Measurements from ENCODE around the gene GHITM. TPM values are rescaled to one million over a fixed set of nuclear protein-coding genes. Genes with fewer than 3 reads are reported as not detected.
"Not testable (repeated sequence)": the region's sequence is repeated elsewhere in the genome, so short reads cannot be mapped to it uniquely, and the experiment has no call there.

The GHITM gene
- total and polyA plus RNA-seq, 10 donors, result 69.2 to 152 (median 102) TPM

DNA sequence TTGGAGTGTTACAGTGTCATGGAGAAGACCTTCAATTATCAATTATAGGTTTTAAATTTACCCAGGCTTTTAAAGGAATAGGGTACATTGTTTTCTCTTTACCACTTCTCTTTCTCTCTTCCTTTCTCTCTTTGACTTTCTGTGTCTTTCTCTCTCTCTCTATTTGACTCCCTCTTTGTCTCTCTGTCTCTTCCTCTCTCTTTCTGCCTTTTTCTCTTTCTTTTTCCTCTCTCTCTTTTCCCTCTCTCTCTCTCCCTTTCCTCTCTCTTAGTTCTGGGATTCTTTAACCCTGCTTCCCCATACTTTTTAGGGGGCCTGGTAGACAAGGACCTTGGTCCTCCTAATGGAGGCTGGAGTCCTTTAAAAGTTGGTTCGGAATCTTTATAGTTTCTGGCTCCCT is 15.9 kb upstream of the GHITM start:
- no peak for DNase-seq
- peaks cover 0 to 12% (median 0%) of the 10 kb centered on the region in 7 donors for H3K27me3 ChIP-seq (replicated peaks in 1 of 7)
- H3K4me1 ChIP-seq, result no peaks in the 10 kb centered on the region
- TF ChIP-seq POLR2AphosphoS5 (IDR thresholded peaks at IDR 0.05) (no peak), POLR2A (IDR thresholded peaks at IDR 0.05) (no peak), CTCF (IDR thresholded peaks at IDR 0.05 in 8 of 11, conservative IDR thresholded peaks at IDR 0.05 in 3 of 11) (no peak)
- no peak overlapping the region for H3K4me3 ChIP-seq
- intact Hi-C loops (cut with DNase I; ENCODE audit: low total_unique reads), result no loop called here
- no peak overlapping the region for H3K27ac ChIP-seq
- H3K36me3 ChIP-seq, result no peaks in the 10 kb centered on the region
- H3K9me3 ChIP-seq, result peaks cover 0 to 38% (median 32%) of the 10 kb centered on the region in 8 donors
- WGBS, 5 donors, result 83 to 97% (median 90%) methylated on average over 1 of the region's 1 CpG

DNA sequence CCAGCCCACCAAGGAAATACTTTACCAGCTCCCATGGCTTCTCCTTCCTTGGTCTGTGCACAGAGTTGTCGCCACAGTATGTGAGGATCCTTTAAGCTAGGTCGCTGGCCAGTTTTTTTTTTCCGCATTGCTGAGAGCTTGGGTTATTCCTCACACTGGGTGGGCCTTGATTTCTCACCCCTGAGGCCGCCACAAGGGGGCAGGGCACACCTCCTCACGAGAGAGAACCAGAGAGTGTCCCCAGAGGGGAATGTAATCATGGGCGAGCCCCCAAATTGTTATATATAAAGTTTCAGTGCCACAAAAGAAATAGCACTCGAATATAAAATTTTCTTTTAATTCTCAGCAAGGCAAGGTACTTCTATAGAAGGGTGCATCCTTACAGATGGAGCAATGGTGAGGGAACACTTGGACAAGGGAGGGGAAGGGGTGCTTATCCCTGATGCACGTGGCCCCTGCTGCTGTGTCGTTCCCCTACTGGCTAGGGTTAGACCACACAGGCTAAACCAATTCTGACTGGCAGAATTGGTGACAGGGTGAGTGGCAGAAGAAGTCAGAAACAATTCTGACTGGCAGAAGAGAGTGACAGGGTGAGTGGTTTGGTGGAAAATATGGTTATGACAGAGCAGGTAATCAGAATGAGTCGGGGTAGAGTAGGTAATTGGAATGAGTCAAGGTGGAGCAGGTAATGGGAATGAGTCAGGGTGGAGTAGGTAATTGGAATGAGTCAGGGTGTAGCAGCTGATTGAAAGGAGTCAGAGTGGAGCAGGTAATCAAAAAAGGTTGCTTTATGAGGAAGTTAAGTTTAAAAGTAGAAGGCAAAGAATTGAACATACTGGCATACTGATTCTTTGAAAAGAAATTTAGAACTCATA is 13.2 kb upstream of the GHITM start:
- H3K4me3 ChIP-seq; H3K36me3 ChIP-seq; H3K4me1 ChIP-seq; DNase-seq; H3K27ac ChIP-seq; intact Hi-C loops (cut with DNase I; ENCODE audit: low total_unique reads): not testable (repeated sequence)
- Histone ChIP-seq H3K27me3 (replicated peaks in 1 of 7) (peaks cover 0 to 29% (median 0%) of the 10 kb centered on the region in 7 donors), H3K9me3 (peaks cover 0 to 38% (median 32%) of the 10 kb centered on the region in 8 donors)
- 69 to 82% (median 79%) methylated on average over 10 of the region's 10 CpGs for WGBS, 5 donors

DNA sequence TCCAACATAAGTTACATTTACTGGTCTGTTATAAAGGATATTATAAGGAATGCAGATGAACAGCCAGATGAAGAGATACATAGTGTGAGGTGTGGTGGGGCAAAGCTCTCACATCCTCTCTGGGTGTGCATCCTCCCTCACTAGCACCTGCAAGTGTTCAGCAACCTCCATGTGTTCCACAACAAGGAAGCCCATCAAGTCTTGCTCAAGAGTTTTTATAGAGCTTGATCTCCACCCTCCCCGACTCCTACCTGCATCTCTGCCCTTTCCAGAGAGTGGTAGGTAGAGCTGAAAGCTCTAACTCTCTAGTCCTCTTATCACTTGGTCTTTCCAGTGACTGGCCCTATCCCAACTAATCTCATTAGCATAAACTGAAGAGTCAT is 12.5 kb upstream of the GHITM start:
- no peak for DNase-seq
- intact Hi-C loops (cut with DNase I; ENCODE audit: low total_unique reads), result no loop called here
- peaks cover 0 to 29% (median 0%) of the 10 kb centered on the region in 7 donors for H3K27me3 ChIP-seq (replicated peaks in 1 of 7)
- H3K4me1 ChIP-seq, result no peaks in the 10 kb centered on the region
- peaks cover 0 to 38% (median 32%) of the 10 kb centered on the region in 8 donors for H3K9me3 ChIP-seq
- no peak overlapping the region for H3K4me3 ChIP-seq
- TF ChIP-seq POLR2AphosphoS5 (IDR thresholded peaks at IDR 0.05) (no peak), CTCF (IDR thresholded peaks at IDR 0.05 in 8 of 11, conservative IDR thresholded peaks at IDR 0.05 in 3 of 11) (no peak), POLR2A (IDR thresholded peaks at IDR 0.05) (no peak)
- 77 to 86% (median 80%) methylated on average over 1 of the region's 1 CpG for WGBS, 5 donors
- no peaks in the 10 kb centered on the region for H3K36me3 ChIP-seq
- no peak overlapping the region for H3K27ac ChIP-seq

- intact Hi-C loops (cut with DNase I; ENCODE audit: low total_unique reads), result no loop called here
- Histone ChIP-seq H3K36me3 (no peaks in the 10 kb centered on the region), H3K4me3 (no peak overlapping the region), H3K27me3 (replicated peaks in 1 of 7) (no peaks in the 10 kb centered on the region), H3K9me3 (no peaks in the 10 kb centered on the region), H3K4me1 (peaks cover 8 to 19% (median 10%) of the 10 kb centered on the region in 6 donors), H3K27ac (no peak overlapping the region)
- TF ChIP-seq POLR2A (IDR thresholded peaks at IDR 0.05) (no peak), CTCF (IDR thresholded peaks at IDR 0.05 in 8 of 11, conservative IDR thresholded peaks at IDR 0.05 in 3 of 11) (no peak), POLR2AphosphoS5 (IDR thresholded peaks at IDR 0.05) (no peak)
- DNase-seq, result no peak
- 67 to 83% (median 73%) methylated on average over 2 of the region's 2 CpGs for WGBS, 5 donors
Observed at GRCh38 chr10:84135836-84136235, 3.5 kb upstream of the GHITM start.

Data from spleen (tissue), 11 donors.